HFFc6 (cell line): ENCODE measurements around the gene TSC1. TPM values are rescaled to one million over a fixed set of nuclear protein-coding genes. Genes with fewer than 3 reads are reported as not detected.

Experiments used
- DNase-seq: peaks from one replicate; pipeline ENCODE4 v3.0.0-alpha.2; 2018
- H3K27ac Mint-ChIP-seq: 2 replicates; pipeline ENCODE4 v1.8.0; 2020; ENCODE audit warnings: mild to moderate bottlenecking, mixed read lengths
- H3K27me3 Mint-ChIP-seq: 2 replicates; pipeline ENCODE4 v1.8.0; 2021; ENCODE audit warnings: mild to moderate bottlenecking, moderate library complexity, mixed read lengths; ENCODE audit not compliant: insufficient read depth
- H3K36me3 Mint-ChIP-seq: 2 replicates; pipeline ENCODE4 v1.8.0; 2021; ENCODE audit warnings: low read depth, mixed read lengths
- H3K4me1 Mint-ChIP-seq: 2 replicates; pipeline ENCODE4 v1.8.0; 2020; ENCODE audit warnings: low read depth, mixed read lengths
- H3K4me3 Mint-ChIP-seq: 2 replicates; pipeline ENCODE4 v1.8.0; 2020; ENCODE audit warnings: mild to moderate bottlenecking, moderate library complexity, mixed read lengths
- H3K9me3 Mint-ChIP-seq: 2 replicates; pipeline ENCODE4 v1.8.0; 2020; ENCODE audit warnings: mild to moderate bottlenecking, mixed read lengths
- total RNA-seq, 6 experiments: library from RNA; stranded (reverse); fragmentation: NEBNext Ultra II Directional; extraction: Animal tissue kit (Norgen Biotek cat#: 25700); gene quantifications; 2 replicates in 1 of 6; 3 replicates in 5 of 6; pipeline ENCODE4 v1.2.3, GENCODE V29; 2021
- TF ChIP-seq, protein P1 (sequence below): fragments of 200-600 bp; sonication (generic); IDR thresholded peaks from 2 replicates; pipeline ENCODE4 v1.5.0; 2021; ENCODE audit warnings: antibody characterized with exemption, mild to moderate bottlenecking

The TSC1 gene
- total RNA-seq, 6 experiments from 2014 or later, result 36.0 to 39.7 (median 37.1) TPM

DNA sequence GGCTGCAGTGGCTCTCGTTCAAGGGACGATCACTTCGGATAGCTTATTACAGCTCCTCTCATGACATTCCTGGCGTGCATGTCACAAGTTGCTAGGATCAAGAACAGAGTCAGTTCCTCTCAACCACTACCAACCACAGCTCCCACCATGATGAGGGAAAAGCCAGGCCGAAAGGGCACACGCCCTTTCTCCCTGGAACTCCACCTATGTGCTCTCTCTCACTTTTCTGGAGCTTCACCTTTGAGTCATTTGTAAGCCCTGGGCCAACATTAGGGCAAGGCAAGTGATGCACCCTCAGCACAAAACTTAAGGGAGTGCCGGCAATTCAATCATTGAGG is 64.1 kb downstream of the TSC1 start:
- Mint-ChIP-seq H3K27ac (no peak overlapping the region; the same call in 1 of the 2 replicates), H3K9me3 (no peaks in the 10 kb centered on the region), H3K27me3 (peaks cover 8% of the 10 kb centered on the region; the same call in 1 of the 2 replicates), H3K4me1 (peaks cover 13% of the 10 kb centered on the region), H3K4me3 (no peak overlapping the region), H3K36me3 (no peaks in the 10 kb centered on the region)
- TF ChIP-seq, protein P1, sequence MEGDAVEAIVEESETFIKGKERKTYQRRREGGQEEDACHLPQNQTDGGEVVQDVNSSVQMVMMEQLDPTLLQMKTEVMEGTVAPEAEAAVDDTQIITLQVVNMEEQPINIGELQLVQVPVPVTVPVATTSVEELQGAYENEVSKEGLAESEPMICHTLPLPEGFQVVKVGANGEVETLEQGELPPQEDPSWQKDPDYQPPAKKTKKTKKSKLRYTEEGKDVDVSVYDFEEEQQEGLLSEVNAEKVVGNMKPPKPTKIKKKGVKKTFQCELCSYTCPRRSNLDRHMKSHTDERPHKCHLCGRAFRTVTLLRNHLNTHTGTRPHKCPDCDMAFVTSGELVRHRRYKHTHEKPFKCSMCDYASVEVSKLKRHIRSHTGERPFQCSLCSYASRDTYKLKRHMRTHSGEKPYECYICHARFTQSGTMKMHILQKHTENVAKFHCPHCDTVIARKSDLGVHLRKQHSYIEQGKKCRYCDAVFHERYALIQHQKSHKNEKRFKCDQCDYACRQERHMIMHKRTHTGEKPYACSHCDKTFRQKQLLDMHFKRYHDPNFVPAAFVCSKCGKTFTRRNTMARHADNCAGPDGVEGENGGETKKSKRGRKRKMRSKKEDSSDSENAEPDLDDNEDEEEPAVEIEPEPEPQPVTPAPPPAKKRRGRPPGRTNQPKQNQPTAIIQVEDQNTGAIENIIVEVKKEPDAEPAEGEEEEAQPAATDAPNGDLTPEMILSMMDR, result no peak
- DNase-seq, result no peak

DNA sequence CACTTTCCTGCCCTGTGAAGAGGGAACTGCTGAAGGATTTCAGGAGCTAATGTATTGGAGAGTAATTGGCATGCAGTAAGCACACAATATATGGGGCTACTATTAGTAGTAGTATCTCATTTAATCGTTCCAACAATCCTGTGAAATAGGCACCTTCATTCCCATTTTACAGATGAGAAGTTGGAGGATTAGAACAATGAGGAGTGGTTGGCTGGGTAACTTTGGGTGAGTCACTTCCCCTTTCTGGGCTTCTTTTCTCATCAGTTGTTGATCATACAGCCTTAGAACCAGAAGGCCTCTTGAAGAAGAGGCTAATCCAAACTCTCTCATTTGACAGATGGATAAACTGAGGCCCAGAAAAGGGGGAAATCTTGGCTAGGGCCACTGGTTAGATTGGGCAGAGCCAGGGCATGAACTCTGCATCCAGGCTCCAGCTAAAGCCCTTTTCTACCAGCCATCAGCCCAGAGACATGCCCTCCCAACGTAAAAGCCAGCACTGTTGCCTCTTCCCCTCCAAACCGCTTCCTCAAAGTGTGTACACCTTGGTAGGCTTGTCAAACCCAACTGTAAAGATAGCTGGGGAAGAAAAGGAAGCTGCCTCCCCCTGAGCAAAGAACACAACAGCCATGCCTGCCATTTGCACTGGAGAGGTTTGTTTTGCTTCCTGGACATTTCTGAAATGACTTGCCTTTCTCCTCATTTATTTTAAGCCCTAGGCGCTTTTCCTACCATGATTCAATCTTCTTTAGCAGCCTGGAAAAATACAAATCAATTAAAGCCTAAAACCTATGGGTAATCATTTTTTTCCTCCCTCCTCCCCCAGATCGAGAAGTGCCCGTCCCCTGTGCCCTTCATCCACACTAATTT is 64.7 kb downstream of the TSC1 start:
- Mint-ChIP-seq H3K4me3 (peak overlapping the region; percentile 82), H3K36me3 (no peaks in the 10 kb centered on the region), H3K27ac (peak overlapping the region; percentile 73), H3K9me3 (no peaks in the 10 kb centered on the region), H3K4me1 (peaks cover 13% of the 10 kb centered on the region), H3K27me3 (peaks cover 11% of the 10 kb centered on the region)
- TF ChIP-seq, protein P1, result no peak
- no peak for DNase-seq

DNA sequence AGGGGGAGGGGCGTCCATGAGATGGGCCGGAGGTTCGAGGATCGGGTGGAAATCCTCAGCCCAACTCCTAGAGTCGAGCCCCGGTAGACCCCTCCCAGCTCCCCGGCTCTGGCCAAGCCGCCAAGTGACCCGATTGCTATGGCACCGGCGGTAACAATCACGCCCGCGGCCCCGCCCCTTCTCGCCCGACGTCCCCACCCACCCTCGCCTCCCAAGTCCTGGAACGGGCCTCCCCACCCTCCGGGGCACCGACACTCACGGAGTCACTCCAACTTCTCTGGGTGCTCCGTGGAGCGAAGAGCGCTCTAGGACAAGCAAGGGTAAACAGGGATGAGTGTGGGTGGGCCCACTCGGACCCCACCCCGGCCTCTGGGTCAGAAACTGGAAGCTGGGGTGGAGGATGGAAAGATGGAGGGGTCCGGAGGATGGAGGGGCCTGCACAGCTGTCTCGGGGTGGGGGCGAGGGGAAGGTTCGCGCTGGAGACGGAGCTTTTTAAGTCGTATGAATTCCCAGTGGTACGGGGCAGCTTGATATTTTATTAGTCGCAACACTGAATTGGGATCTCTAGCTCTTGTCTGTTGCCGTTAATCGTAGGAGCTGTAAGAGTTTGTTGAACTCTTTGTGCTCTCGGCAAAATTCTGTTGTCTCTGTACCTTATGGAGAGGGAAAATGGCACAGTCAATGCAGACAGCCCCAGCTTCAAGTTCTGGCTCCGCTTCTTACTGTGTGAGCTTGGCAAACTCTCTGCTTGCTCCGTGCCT is 65.5 kb downstream of the TSC1 start, which contains the start of gene SPACA9:
SPACA9 (plus strand) TSS at position 204 of the 762 bp plus-strand sequence. CDS start 5,050 bp downstream, outside the sequence.
- H3K4me1 Mint-ChIP-seq, result peaks cover 13% of the 10 kb centered on the region
- TF ChIP-seq, protein P1, result no peak
- H3K36me3 Mint-ChIP-seq, result no peaks in the 10 kb centered on the region
- peak; percentile 5 for DNase-seq
- H3K4me3 Mint-ChIP-seq, result peak within 1 kb of the TSS; percentile 82
- H3K27ac Mint-ChIP-seq, result peak within 1 kb of the TSS; percentile 73
- no peaks in the 10 kb centered on the region for H3K9me3 Mint-ChIP-seq
- peaks cover 14% of the 10 kb centered on the region for H3K27me3 Mint-ChIP-seq

DNA sequence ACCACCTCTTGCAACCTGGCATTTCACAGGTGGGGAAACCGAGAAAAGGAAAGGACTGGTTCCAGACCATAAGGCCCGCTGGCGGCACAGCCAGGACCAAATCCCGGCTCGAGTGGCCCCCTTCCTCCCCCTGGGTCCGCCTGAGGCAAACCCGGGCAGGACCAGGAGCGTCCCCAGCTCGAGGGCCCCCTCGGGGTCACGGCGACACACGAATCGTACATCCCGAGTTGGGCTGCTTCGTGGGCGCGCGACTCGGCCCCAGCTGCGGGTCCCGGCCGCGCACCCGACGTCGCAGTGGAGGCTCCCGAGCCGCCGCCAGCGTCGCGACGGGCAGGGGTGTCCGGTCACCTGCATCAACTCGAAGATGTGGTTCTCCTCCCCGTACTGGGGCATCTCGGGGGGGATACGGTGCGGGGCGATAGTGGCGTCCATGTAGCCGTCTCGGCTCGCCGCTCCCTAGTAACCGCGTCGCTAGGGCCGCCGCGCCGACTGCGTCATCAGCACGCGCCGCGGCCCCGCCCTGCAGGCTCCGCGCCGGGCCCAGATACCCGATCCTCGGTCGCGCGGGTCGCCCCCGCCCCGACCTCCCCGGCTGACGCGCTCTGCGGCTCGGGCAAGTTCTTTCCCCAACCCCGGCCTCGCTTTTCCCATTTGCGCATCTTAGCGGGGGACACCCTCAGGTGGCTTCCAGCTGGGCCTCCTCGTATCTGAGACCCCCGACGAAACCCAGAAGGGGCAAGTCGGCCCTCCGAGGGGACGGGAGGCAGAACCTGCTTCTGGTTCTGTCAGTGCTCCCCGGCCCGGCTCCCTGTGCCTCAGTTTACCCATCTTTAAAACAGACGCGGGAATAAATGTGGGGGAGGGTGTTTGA is 66.4 kb downstream of the TSC1 start, which contains the start of gene AK8:
AK8 (minus strand) TSS at position 461 of the 871 bp plus-strand sequence; CDS start at position 432, 29 bp downstream.
- Mint-ChIP-seq H3K4me3 (peak within 1 kb of the TSS; percentile 82), H3K27me3 (peaks cover 14% of the 10 kb centered on the region), H3K9me3 (no peaks in the 10 kb centered on the region), H3K27ac (peak within 1 kb of the TSS; percentile 73), H3K36me3 (no peaks in the 10 kb centered on the region), H3K4me1 (peaks cover 13% of the 10 kb centered on the region)
- peak; percentile 42 for DNase-seq
- TF ChIP-seq, protein P1, result no peak

DNA sequence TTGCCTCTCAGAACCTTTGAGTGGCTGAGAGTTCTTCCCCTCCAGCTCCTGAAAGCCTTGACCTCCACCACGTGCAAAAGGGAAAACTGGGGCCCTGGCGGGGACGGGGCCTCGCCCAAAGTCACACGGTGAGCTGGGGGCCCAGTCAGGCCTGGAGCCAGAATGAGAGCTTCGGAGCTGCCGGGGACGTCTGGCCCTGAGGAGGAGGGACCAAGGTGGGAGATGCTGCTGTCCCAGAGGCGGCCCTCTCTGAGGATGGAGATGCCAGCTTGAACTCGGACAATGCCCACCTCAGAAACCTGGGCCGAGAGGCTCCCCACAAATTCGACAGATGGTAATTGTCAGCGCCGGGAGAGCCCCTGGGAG is 67.0 kb downstream of the TSC1 start:
- Mint-ChIP-seq H3K4me3 (peak overlapping the region; percentile 82), H3K9me3 (no peaks in the 10 kb centered on the region), H3K27me3 (peaks cover 14% of the 10 kb centered on the region), H3K4me1 (peaks cover 13% of the 10 kb centered on the region), H3K27ac (peak overlapping the region; percentile 36; the same call in 1 of the 2 replicates), H3K36me3 (no peaks in the 10 kb centered on the region)
- DNase-seq, result no peak
- TF ChIP-seq, protein P1, result no peak
